AG10803 (cell line): ENCODE measurements around the gene COMMD3.

Experiments
- DNase-seq: peaks from one replicate; pipeline ENCODE4 v3.0.0; 2010; ENCODE audit warnings: low read depth
- H3K4me3 ChIP-seq: 2 replicates; pipeline ENCODE4 v1.5.1; 2011; ENCODE audit warnings: mild to moderate bottlenecking, low read length, control low read depth
- CTCF ChIP-seq: conservative IDR thresholded peaks from 2 replicates; pipeline ENCODE4 v1.5.1; 2011; ENCODE audit warnings: mild to moderate bottlenecking, low read length, control low read depth, inconsistent platforms

The COMMD3 gene

GRCh38 chr10:22344249-22344648 is 28.1 kb downstream of the COMMD3 start:
- no peak for DNase-seq
- TF ChIP-seq CTCF: no peak
- no peak overlapping the region for H3K4me3 ChIP-seq

DNA sequence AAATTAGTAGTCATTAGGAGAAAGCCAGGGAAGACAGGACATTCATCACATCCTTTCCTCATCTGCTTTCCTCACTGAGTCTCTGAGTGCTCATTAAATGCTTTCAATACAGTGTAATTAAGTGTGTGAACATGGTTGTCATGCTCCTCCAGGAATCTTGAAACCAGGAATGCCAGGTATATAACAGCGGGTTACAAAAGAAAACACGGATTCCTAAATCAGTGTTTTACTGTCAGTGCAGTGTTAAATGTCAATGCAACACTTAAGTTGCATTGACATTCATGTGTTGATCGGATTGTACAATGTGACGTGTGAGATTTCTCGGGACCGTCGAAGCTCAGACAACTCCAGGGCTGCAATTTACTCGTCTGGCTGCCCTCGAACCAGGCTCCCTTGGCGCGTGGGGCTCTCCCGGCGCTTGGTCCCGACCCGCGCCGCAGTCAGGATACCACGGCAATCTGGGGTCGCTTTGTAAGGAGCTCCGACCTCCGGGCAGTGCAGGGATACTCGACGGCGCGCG is 28.7 kb downstream of the COMMD3 start:
- H3K4me3 ChIP-seq: no peak overlapping the region
- no peak for DNase-seq
- no peak for TF ChIP-seq CTCF

GRCh38 chr10:22345301-22346095 is 29.3 kb downstream of the COMMD3 start, which contains the start of gene SPAG6:
Gene SPAG6, plus strand, starts transcription at chr10:22345496. Its CDS starts 116 bp downstream, at chr10:22345612.
- no peak for TF ChIP-seq CTCF
- H3K4me3 ChIP-seq: no peak within 1 kb of the TSS
- DNase-seq: no peak

DNA sequence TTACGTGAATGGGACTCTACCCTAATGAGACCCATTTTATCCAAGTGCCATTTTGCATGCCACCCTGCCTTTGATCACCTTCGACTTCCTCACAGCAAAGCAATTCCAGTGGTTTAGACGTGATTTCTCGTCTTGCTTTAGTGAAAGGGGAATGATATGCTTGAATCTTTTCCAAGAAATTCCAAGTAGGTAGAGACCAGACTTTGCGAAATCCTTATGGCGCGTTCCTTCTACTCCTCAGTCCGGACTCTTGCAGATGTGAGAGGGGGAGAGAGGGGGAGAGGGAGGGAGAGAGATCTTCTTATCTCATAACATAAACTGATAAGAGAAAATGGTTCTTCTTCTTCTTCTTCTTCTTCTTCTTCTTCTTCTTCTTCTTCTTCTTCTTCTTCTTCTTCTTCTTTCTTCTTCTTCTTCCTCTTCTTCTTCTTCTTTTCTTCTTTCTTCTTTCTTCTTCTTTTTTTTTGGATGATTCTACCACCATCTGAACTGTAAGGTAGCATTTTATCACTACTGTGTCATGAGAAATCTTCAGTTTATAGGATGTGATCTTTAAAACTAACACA is 30.0 kb downstream of the COMMD3 start:
- no peak overlapping the region for H3K4me3 ChIP-seq
- TF ChIP-seq CTCF: no peak
- DNase-seq: no peak

DNA sequence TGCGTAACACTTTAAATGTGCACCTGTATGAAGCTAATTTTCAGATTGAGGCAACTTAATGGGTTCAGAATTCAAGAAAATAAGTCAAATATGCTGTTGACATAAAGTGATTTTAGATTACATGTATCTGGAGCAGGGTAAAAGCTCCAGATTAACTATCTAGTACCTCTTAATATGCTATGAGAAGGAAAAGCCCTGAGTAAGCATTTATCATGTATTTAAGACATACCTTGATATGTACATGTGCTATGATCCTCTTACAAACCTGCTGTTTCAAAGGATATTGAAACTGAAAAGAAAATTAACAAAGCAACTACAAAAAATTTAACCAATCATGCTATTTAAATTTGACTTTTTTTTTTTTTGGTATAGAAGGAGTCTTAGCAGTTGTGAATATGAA is 33.6 kb downstream of the COMMD3 start:
- no peak overlapping the region for H3K4me3 ChIP-seq
- no peak for TF ChIP-seq CTCF
- no peak for DNase-seq

DNA sequence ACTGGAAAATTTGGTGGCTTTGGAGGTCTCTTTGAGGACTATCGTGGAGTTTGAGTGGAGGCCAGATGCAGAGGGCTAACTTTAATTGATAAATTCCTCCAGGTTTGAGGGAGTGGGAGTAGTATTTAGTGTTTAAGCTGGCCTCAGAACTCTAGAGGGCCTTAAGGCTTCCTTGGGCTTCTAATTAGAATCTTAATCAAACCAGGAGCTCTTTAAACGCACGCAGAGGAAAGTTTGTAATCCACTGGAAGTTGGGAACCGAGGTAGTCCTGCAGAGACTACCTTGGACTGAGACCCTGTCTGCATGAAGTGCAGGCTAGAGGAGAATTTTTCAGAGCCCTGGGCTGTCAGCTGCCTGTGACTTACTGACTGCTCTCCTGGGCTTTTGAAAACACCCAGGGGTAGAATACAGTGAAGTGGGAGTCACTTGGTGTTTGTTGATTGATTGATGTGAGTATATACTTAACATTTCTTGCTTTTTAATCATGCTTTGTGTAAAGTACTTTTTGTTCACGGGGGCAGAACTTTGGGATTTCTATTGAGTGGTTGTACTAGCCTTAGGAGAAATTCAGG is 35.0 kb downstream of the COMMD3 start:
- no peak for TF ChIP-seq CTCF
- DNase-seq: no peak
- H3K4me3 ChIP-seq: no peak overlapping the region
